Measurements from ENCODE around the gene ZNF532.

GRCh38 chr18:58958628-58959027 lies 94.0 kb downstream of the ZNF532 start:
- TF ChIP-seq CREM (IDR thresholded peaks at IDR 0.05; ENCODE audit: low read depth) = no peak
- no peak for TF ChIP-seq PREB (CRISPR knock-in tag; IDR thresholded peaks at IDR 0.05)
- TF ChIP-seq BCLAF1 (IDR thresholded peaks at IDR 0.05; ENCODE audit: borderline replicate concordance in 1 of 2, control insufficient read depth in 1 of 2, low read depth in 2 of 2, low read length in 1 of 2) = no peak
